Renal cortex interstitium (tissue), 11 donors: ENCODE measurements around the gene COASY. TPM values are rescaled to one million over a fixed set of nuclear protein-coding genes. Genes with fewer than 3 reads are reported as not detected.
"Not testable (repeated sequence)": the region's sequence is repeated elsewhere in the genome, so short reads cannot be mapped to it uniquely, and the experiment has no call there.

Source experiments
- DNase-seq, 11 donors: peaks; one replicate each; pipeline ENCODE4 v3.0.0-alpha.2; 2013; ENCODE audit warnings: low read depth in 9 of 11, low spot score in 4 of 11; ENCODE audit errors: extremely low read depth in 1 of 11
- polyA plus RNA-seq, 3 donors: library from polyadenylated mRNA; unstranded; fragments of 120-200 nt; gene quantifications; one replicate each; pipeline ENCODE4 v1.2.1, GENCODE V29; 2013; ENCODE audit not compliant: insufficient read length in 3 of 3

Gene COASY
- polyA plus RNA-seq, 3 donors: 59.8 to 66.8 (median 61.4) TPM

GRCh38 chr17:42545755-42546505 lies 16.0 kb upstream of the COASY start:
- DNase-seq: not testable (repeated sequence)

GRCh38 chr17:42547001-42547461 lies 14.9 kb upstream of the COASY start:
- DNase-seq: no peak

DNA sequence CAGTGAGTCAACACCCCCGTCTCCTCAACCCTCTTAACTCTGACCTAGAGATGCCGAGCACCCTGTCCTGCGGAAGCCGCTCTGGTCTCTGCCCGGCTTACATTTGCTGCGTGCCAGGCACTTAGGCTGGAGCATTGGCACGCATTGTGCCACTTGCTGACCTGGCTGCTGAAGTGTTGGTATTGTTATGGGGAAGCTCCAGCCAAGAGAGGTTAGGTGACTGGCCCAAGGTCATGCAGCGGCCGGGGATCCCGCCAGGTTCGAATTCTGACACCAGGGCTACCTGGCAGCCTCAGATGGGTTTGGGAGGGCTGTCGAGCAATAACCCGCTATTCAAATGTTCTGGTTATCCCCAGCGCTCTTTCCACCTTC lies 14.3 kb upstream of the COASY start:
- no peak for DNase-seq

GRCh38 chr17:42548070-42548837 lies 13.7 kb upstream of the COASY start:
- peak in 1 of 11 donors; percentile 69 for DNase-seq

- no peak for DNase-seq
Measured at GRCh38 chr17:42548993-42549755, 12.8 kb upstream of the COASY start.

DNA sequence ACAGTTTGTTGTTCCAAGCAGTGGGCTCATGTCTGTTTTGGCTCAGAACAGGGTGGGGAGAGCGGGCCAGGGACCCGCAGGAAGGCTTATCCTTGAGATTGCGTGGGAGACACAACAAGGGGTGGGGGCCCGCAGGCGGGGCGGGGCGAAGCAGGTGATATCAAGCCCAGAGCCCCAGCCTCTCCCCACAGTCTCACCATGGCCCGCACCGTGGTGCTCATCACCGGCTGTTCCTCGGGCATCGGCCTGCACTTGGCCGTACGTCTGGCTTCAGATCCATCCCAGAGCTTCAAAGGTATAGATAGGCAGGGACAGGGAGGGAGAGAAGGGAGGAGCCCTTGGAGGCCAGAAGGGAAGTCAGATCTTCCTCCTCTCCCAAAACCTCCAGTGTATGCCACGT lies 9.2 kb upstream of the COASY start, which contains the start of gene HSD17B1:
Gene HSD17B1, plus strand, starts transcription at position 188 of the 400 bp plus-strand sequence. Its CDS starts 11 bp downstream, at position 199.
- DNase-seq: not testable (repeated sequence)

DNA sequence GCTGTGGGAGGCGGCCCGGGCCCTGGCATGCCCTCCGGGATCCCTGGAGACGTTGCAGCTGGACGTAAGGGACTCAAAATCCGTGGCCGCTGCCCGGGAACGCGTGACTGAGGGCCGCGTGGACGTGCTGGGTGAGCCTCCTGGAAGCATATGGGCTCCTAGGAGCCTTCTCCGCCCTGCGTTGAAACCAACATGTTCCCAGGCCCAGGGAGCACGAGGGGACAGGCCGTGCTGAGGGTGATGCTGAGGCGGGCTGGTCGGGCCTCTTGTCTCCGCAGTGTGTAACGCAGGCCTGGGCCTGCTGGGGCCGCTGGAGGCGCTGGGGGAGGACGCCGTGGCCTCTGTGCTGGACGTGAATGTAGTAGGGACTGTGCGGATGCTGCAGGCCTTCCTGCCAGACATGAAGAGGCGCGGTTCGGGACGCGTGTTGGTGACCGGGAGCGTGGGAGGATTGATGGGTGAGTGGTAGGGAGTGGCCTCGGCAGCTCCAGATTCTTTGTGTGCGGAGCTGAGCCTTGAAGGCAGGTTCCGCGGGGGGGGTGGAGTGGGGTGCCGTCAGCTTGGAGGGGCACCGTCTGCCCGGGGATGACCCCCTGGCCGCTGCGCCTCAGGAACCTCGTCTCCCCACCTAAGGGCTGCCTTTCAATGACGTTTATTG lies 8.7 kb upstream of the COASY start:
- DNase-seq: no peak

DNA sequence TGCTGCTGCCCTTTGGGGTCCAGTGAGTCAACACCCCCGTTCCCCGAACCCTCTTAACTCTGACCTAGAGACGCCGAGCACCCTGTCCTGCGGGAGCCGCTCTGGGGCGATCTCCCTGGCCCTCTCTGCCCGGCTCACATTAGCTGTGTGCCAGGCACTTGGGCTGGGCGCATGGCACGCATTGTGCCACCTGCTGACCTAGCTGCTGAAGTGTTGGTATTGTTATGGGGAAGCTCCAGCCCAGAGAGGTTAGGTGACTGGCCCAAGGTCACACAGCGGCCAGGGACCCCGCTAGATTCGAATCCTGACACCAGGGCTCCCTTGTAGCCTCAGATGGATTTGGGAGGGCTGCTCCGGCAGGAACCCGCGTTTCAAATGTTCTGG lies 8.1 kb upstream of the COASY start:
- DNase-seq: no peak

- DNase-seq: peak in 9 of 11 donors; percentile 79 to 89 (median 87)
Measured at GRCh38 chr17:42554250-42555121, 7.5 kb upstream of the COASY start.

GRCh38 chr17:42555122-42555622 lies 6.8 kb upstream of the COASY start:
- no peak for DNase-seq

- DNase-seq: not testable (repeated sequence)
Measured at GRCh38 chr17:42555961-42556617, 5.9 kb upstream of the COASY start.

- no peak for DNase-seq
Measured at GRCh38 chr17:42559075-42559474, 2.9 kb upstream of the COASY start.

GRCh38 chr17:42560246-42560645 lies 1.7 kb upstream of the COASY start:
- DNase-seq: no peak

GRCh38 chr17:42562388-42563142 lies 617 bp downstream of the COASY start:
- DNase-seq: no peak

DNA sequence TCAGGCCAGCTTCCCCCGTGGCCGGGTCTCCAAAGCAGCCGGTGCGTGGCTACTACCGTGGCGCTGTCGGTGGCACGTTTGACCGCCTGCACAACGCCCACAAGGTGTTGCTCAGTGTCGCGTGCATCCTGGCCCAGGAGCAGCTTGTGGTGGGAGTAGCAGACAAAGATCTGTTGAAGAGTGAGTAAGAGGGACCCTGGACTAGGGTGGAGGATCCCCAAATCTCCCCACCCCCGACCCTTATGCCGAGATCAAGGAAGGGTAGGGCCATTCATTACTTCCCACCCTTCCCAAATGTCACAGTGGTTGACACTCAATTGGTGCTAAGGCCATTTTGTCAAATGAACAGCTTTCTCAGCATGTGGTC lies 1.2 kb downstream of the COASY start:
- no peak for DNase-seq

GRCh38 chr17:42563543-42563942 lies 1.6 kb downstream of the COASY start:
- DNase-seq: no peak

DNA sequence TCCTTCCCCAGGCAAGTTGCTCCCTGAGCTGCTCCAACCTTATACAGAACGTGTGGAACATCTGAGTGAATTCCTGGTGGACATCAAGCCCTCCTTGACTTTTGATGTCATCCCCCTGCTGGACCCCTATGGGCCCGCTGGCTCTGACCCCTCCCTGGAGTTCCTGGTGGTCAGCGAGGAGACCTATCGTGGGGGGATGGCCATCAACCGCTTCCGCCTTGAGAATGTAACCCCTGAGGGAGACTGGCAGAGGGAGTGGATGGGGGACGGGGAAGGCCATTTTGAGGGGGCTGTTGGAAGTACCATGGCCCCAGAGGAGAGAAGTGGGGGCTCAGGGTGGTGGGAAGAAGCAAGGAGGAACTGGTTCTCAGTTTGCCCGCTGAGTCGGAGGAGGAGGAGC lies 2.0 kb downstream of the COASY start:
- DNase-seq: no peak
